Measurements from ENCODE around the gene TMEM63A.

The TMEM63A gene

DNA sequence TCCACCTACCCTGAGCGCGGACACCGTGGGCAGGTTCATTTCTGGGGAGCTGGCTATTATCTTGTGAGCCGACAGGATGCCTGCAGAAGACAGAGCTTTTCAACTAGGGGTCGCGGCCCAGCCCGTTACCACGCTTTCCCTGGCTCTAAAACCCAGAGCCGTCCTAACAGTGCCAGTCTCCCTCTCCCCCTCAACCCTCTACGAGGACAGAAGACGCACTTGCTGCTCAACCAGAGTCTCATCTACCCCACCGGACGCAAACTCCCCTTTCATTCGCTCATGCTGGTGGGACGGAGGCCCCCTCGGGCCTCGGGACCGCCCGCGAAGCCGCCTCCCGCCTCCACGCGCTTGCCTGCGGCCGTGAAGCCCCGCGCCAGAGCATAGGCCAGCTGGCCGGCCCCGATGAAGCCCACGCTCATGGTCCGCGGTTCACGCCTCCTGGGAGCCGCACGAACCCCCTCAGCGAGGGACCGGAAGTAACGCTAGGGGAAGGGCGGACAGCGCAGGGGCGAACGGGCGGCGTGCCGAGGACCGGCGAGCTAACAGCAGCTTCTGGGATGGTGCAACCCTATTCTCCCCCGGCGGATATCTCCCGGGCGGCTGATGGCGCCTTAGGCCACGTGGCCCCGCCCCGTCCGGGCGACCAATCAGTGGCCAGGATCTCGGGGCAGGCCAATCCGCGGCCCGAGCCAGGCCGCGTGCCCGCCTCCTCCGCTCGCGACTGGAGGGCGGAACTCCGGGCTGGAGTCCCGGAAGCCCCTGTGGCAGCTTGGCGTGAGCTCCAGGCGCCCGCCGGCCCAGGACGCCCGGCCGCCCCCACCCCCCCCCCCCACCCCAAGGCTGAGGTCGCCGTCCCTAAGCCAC lies 41.7 kb upstream of the TMEM63A start, which contains the start of gene PYCR2:
PYCR2 (minus strand) TSS at position 559 of the 864 bp plus-strand sequence; CDS start at position 419, 140 bp downstream.
- TF ChIP-seq, protein P1, sequence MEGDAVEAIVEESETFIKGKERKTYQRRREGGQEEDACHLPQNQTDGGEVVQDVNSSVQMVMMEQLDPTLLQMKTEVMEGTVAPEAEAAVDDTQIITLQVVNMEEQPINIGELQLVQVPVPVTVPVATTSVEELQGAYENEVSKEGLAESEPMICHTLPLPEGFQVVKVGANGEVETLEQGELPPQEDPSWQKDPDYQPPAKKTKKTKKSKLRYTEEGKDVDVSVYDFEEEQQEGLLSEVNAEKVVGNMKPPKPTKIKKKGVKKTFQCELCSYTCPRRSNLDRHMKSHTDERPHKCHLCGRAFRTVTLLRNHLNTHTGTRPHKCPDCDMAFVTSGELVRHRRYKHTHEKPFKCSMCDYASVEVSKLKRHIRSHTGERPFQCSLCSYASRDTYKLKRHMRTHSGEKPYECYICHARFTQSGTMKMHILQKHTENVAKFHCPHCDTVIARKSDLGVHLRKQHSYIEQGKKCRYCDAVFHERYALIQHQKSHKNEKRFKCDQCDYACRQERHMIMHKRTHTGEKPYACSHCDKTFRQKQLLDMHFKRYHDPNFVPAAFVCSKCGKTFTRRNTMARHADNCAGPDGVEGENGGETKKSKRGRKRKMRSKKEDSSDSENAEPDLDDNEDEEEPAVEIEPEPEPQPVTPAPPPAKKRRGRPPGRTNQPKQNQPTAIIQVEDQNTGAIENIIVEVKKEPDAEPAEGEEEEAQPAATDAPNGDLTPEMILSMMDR (IDR thresholded peaks at IDR 0.05; ENCODE audit: borderline replicate concordance, insufficient read depth, low read depth, low read length): no peak
- peak within 1 kb of the TSS; percentile 69 for H3K4me3 ChIP-seq (ENCODE audit: low read depth, low read length)

DNA sequence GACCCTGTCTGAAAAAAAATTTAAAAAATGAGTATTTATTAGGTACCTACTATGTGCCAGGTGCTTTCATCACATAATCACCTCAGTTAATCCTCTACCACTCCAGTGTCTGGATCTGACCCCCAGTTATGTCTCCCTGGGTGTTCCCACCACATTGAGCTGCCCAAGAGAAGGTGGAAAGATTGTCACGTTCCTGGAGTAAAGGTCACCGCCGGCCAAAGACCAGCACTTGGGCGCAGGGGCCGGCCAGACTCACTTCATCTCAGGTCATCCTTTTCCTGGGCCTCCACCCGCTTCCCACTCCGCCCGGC lies 41.2 kb upstream of the TMEM63A start:
- peak overlapping the region; percentile 69 for H3K4me3 ChIP-seq (ENCODE audit: low read depth, low read length)
- TF ChIP-seq, protein P1 (IDR thresholded peaks at IDR 0.05; ENCODE audit: borderline replicate concordance, insufficient read depth, low read depth, low read length): no peak

DNA sequence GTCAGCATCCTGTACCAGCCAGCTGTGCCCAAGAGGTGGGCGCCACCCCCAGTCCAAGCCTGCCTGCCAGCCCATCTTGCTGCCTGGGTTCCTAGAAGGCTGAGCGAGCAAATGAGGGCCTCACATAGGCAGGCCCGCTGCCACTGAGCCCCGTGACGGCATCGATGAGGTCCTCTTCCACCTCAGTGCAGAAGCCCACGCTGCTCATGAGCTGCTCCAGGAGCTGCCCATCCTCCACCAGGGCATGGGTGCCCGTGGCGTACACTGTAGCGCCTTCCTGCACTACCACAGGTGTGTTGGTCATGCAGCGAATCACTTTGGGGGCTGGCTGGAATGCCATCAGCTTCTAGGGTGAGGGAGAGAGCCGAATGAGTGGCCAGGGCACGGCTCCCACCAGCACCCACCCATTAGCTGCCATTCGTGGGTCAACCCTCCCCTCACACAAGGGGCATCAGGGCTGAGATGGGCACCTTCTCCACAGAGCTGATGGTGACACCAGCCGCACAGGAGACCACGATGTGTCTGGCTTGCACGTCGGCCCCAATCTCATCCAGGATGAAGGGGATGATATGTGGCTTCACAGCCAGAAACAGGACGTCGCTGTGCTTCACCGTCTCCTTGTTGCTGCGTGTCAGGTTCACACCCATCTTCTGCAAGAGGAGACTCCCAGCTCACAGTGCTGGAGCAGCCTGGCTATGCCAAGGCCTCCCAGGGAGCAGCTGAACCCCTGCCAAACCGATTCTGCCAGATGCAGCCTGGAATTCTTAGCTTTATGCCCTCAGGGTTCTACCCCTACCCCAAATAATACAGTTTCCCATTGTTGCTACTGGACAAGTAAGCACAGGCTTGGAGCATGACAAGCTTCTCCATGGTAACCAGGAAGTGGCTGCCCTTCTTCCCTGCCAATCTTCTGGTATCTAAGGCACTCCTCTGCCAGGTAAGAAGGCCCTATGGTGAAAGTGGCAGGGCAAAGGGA lies 39.8 kb upstream of the TMEM63A start:
- TF ChIP-seq, protein P1 (IDR thresholded peaks at IDR 0.05; ENCODE audit: borderline replicate concordance, insufficient read depth, low read depth, low read length): no peak
- H3K4me3 ChIP-seq (ENCODE audit: low read depth, low read length): no peak overlapping the region

DNA sequence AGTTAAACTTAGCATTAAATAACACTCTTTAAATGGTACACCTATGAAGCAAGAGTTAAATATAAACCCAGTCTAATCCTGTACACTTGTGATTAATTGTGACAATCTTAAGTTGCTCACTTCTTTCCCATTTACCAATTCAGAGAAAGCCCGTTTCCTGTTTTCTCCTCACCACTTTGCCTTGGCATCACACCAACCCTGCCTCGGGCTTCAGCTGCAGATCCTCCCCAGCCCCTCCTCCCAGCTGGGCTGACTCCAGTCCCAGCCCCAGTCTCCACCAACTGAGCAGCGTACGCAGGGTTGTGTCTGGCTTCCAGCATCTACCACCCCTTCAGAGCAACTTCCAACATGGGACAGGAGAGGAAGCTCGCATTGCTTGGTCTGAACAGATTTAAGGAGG lies 37.7 kb upstream of the TMEM63A start:
- TF ChIP-seq, protein P1 (IDR thresholded peaks at IDR 0.05; ENCODE audit: borderline replicate concordance, insufficient read depth, low read depth, low read length): no peak
- no peak overlapping the region for H3K4me3 ChIP-seq (ENCODE audit: low read depth, low read length)

DNA sequence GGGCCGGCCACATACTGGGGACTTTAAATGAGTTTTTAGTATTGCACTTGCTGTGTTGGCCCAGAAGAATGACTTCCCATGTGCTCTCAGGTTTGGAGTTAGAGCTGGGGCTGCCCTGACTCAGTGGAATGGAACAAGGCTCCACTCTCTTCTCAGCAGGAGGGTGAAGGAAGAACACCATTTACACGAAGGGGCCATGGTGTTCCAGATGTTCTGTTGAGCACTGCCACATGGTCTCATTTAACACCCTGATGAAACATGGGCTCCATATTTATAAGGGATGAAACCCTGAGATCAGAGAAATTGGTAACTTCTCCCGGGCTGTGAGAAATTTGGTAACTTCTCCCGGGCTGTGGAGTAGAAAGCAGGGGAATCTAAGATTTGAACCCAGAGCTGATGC lies 36.1 kb upstream of the TMEM63A start:
- no peak overlapping the region for H3K4me3 ChIP-seq (ENCODE audit: low read depth, low read length)
- TF ChIP-seq, protein P1 (IDR thresholded peaks at IDR 0.05; ENCODE audit: borderline replicate concordance, insufficient read depth, low read depth, low read length): no peak

DNA sequence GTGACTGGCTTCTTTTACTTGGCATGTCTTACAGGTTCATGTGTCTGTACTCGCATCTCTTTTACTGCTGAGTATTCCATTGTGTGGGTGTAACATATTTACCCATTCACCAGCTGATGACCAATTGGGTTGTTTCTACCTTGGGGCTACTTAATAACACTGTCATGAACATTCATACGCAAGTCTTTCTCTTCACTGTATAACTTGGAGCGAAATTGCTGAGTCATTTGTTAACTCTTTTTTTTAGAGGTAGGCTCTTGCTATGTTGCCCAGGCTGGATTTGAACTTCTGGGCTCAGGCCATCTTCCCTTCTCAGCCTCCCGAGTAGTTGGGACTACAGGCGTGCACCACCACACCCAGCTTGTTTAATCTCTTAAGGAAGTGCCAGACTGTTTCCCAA lies 35.4 kb upstream of the TMEM63A start:
- no peak overlapping the region for H3K4me3 ChIP-seq (ENCODE audit: low read depth, low read length)
- TF ChIP-seq, protein P1 (IDR thresholded peaks at IDR 0.05; ENCODE audit: borderline replicate concordance, insufficient read depth, low read depth, low read length): no peak

Data from GM12875 (cell line).